OCI-LY1 (cell line): ENCODE measurements around the gene SMAD7.

Experiments used
- H2AFZ ChIP-seq: fragments of 200-600 bp; sonication (generic), shearing (Covaris generic); 2 replicates; pipeline ENCODE4 v1.6.0; 2014; ENCODE audit warnings: antibody characterized with exemption, mild to moderate bottlenecking, low read length
- H3F3A ChIP-seq: fragments of 200-600 bp; sonication (generic), shearing (Covaris generic); 2 replicates; pipeline ENCODE4 v1.6.0; 2014; ENCODE audit warnings: mild to moderate bottlenecking, antibody characterized with exemption, low read length, moderate library complexity; ENCODE audit not compliant: insufficient read depth
- H3K27ac ChIP-seq: fragments of 200-600 bp; sonication (generic); 2 replicates; pipeline ENCODE4 v1.5.1; 2014; ENCODE audit warnings: low read length, mixed run types, mild to moderate bottlenecking, low read depth; ENCODE audit not compliant: poor library complexity, severe bottlenecking
- H3K27me3 ChIP-seq: fragments of 200-600 bp; sonication (generic); 2 replicates; pipeline ENCODE4 v1.6.0; 2014; ENCODE audit warnings: antibody characterized with exemption, mild to moderate bottlenecking, low read length, moderate library complexity; ENCODE audit not compliant: insufficient read depth
- H3K36me3 ChIP-seq: fragments of 200-600 bp; sonication (generic); 2 replicates; pipeline ENCODE4 v1.6.1; 2014; ENCODE audit warnings: mild to moderate bottlenecking, antibody characterized with exemption, low read length, moderate library complexity, mixed read lengths; ENCODE audit not compliant: insufficient read depth
- H3K4me1 ChIP-seq: fragments of 200-600 bp; sonication (generic); 2 replicates; pipeline ENCODE4 v1.5.1; 2014; ENCODE audit warnings: mild to moderate bottlenecking, low read length, moderate library complexity; ENCODE audit not compliant: insufficient read depth, severe bottlenecking
- H3K4me2 ChIP-seq: fragments of 200-600 bp; sonication (generic), shearing (Covaris generic); 2 replicates; pipeline ENCODE4 v1.6.1; 2014; ENCODE audit warnings: low read length
- H3K4me3 ChIP-seq: fragments of 200-600 bp; sonication (generic); 2 replicates; pipeline ENCODE4 v1.5.1; 2014; ENCODE audit warnings: low read length, low read depth, mild to moderate bottlenecking, mixed read lengths; ENCODE audit not compliant: poor library complexity, severe bottlenecking
- H3K79me2 ChIP-seq: fragments of 200-600 bp; shearing (Covaris generic); 2 replicates; pipeline ENCODE4 v1.6.1; 2016; ENCODE audit warnings: mixed run types, low read length, mixed read lengths; ENCODE audit not compliant: insufficient read depth
- H3K9ac ChIP-seq: fragments of 200-600 bp; sonication (generic), shearing (Covaris generic); 2 replicates; pipeline ENCODE4 v1.6.1; 2014; ENCODE audit warnings: mild to moderate bottlenecking, low read length, mixed read lengths
- H3K9me2 ChIP-seq: fragments of 200-600 bp; sonication (generic), shearing (Covaris generic); 2 replicates; pipeline ENCODE4 v1.6.1; 2014; ENCODE audit warnings: low read depth, mild to moderate bottlenecking, low read length, mixed read lengths
- H3K9me3 ChIP-seq: fragments of 200-600 bp; shearing (Covaris generic); 2 replicates; pipeline ENCODE4 v1.6.1; 2014; ENCODE audit warnings: low read length, mixed read lengths
- H4K20me1 ChIP-seq: fragments of 200-600 bp; sonication (generic), shearing (Covaris generic); 2 replicates; pipeline ENCODE4 v1.6.0; 2016; ENCODE audit warnings: mild to moderate bottlenecking, low read length; ENCODE audit not compliant: insufficient read depth
- CTCF ChIP-seq: fragments of 200-600 bp; sonication (generic), shearing (Covaris generic); IDR thresholded peaks from 2 replicates; pipeline ENCODE4 v1.5.1; 2017; ENCODE audit warnings: mild to moderate bottlenecking, antibody characterized with exemption, low read length, moderate library complexity, mixed read lengths
- EZH2 ChIP-seq: fragments of 200-600 bp; sonication (generic), shearing (Covaris generic); IDR thresholded peaks from 2 replicates; pipeline ENCODE4 v1.8.0; 2017; ENCODE audit warnings: borderline replicate concordance, mixed run types, mild to moderate bottlenecking, antibody characterized with exemption, low read length, moderate library complexity, mixed read lengths

SMAD7 gene

GRCh38 chr18:48949050-48949605 is 1.6 kb downstream of the SMAD7 start:
- Histone ChIP-seq H3K27ac (no peak overlapping the region), H3K4me2 (peak overlapping the region; percentile 72), H4K20me1 (no peaks in the 10 kb centered on the region), H3K9ac (peak overlapping the region; percentile 19; the same call in 1 of the 2 replicates), H3F3A (no peaks in the 10 kb centered on the region; the same call in 1 of the 2 replicates), H3K4me3 (peak overlapping the region; percentile 56), H3K27me3 (no peaks in the 10 kb centered on the region; the same call in 1 of the 2 replicates), H2AFZ (no peak overlapping the region), H3K9me2 (no peaks in the 10 kb centered on the region), H3K4me1 (peaks cover 49% of the 10 kb centered on the region), H3K9me3 (no peaks in the 10 kb centered on the region), H3K36me3 (no peaks in the 10 kb centered on the region), H3K79me2 (no peaks in the 10 kb centered on the region)
- TF ChIP-seq CTCF = no peak

- TF ChIP-seq EZH2 (no peak), CTCF (no peak)
- Histone ChIP-seq H3K27ac (no peak overlapping the region), H3K4me2 (peak overlapping the region; percentile 72), H2AFZ (no peak overlapping the region), H3K36me3 (no peaks in the 10 kb centered on the region), H3F3A (no peaks in the 10 kb centered on the region), H3K4me3 (peak overlapping the region; percentile 56), H3K9ac (peak overlapping the region; percentile 33; the same call in 1 of the 2 replicates), H3K27me3 (no peaks in the 10 kb centered on the region; the same call in 1 of the 2 replicates), H4K20me1 (no peaks in the 10 kb centered on the region), H3K4me1 (peaks cover 49% of the 10 kb centered on the region), H3K9me3 (no peaks in the 10 kb centered on the region), H3K79me2 (no peaks in the 10 kb centered on the region), H3K9me2 (no peaks in the 10 kb centered on the region)
Measured at GRCh38 chr18:48948112-48949049, 2.4 kb downstream of the SMAD7 start.

- H3F3A ChIP-seq = no peaks in the 10 kb centered on the region
- no peaks in the 10 kb centered on the region for H3K9me2 ChIP-seq
- H3K4me3 ChIP-seq = peak overlapping the region; percentile 56
- no peak for TF ChIP-seq CTCF
- no peak overlapping the region for H2AFZ ChIP-seq
- no peak overlapping the region for H3K27ac ChIP-seq
- H3K9me3 ChIP-seq = no peaks in the 10 kb centered on the region
- no peaks in the 10 kb centered on the region for H3K36me3 ChIP-seq
- H3K4me1 ChIP-seq = peaks cover 43% of the 10 kb centered on the region
- no peaks in the 10 kb centered on the region for H3K79me2 ChIP-seq
- peak overlapping the region; percentile 72; the same call in 1 of the 2 replicates for H3K4me2 ChIP-seq
- H3K27me3 ChIP-seq = no peaks in the 10 kb centered on the region; the same call in 1 of the 2 replicates
- H3K9ac ChIP-seq = peak overlapping the region; percentile 33; the same call in 1 of the 2 replicates
- H4K20me1 ChIP-seq = no peaks in the 10 kb centered on the region
Measured at GRCh38 chr18:48947560-48947959, 3.2 kb downstream of the SMAD7 start.
